HG02852 (cell line): ENCODE data around the gene FABP7.

ENCODE experiments used
- ATAC-seq: cut with Tn5 transposase; IDR thresholded peaks from one replicate; pipeline ENCODE4 v1.9.1; 2021; ENCODE audit warnings: mild to moderate bottlenecking, moderate library complexity; ENCODE audit not compliant: unreplicated experiment

FABP7 gene

GRCh38 chr6:122832459-122832858, 52.9 kb downstream of the FABP7 start:
- no peak for ATAC-seq

- no peak for ATAC-seq
Observed at GRCh38 chr6:122833021-122833491, 53.5 kb downstream of the FABP7 start.
